Spleen (tissue), 7 donors: Measurements from ENCODE around the gene SPN.

Experiments
- CTCF ChIP-seq, 11 experiments: fragments of 200-600 bp in 7 of 11; fragments of 450-650 bp in 4 of 11; sonication (generic) in 4 of 11; IDR thresholded peaks in 8 of 11; conservative IDR thresholded peaks in 3 of 11; 1 replicate in 7 of 11; 2 replicates in 4 of 11; pipeline versions ENCODE4 v1.4.0 to v1.8.0; 2016 to 2021; ENCODE audit warnings: antibody characterized with exemption in 11 of 11, inconsistent platforms in 4 of 11, mild to moderate bottlenecking in 1 of 11
- POLR2A ChIP-seq, 3 donors: fragments of 450-650 bp; IDR thresholded peaks; one replicate each; pipeline ENCODE4 v1.5.1; 2017; ENCODE audit warnings: antibody characterized with exemption in 3 of 3, mild to moderate bottlenecking in 1 of 3
- POLR2AphosphoS5 ChIP-seq, 3 donors: sonication (generic); formaldehyde crosslinking; IDR thresholded peaks; one replicate each; pipeline ENCODE4 v1.5.1; 2017; ENCODE audit warnings: antibody characterized with exemption in 3 of 3
- donor health status: DM: no; HTN: no; CAD: no; lungs with moderate emphysema.
- donor health status: DM: no; HTN: no; CAD: no.
- donor health status: DM: no; HTN: no; CAD: no.

GRCh38 chr16:29694384-29695195 lies 31.5 kb downstream of the SPN start:
- no peak for TF ChIP-seq CTCF (IDR thresholded peaks at IDR 0.05 in 8 of 11, conservative IDR thresholded peaks at IDR 0.05 in 3 of 11)
- TF ChIP-seq POLR2A (IDR thresholded peaks at IDR 0.05): no peak
- TF ChIP-seq POLR2AphosphoS5 (IDR thresholded peaks at IDR 0.05): peak in 1 of 3 donors; percentile 9
